ENCODE measurements around the gene FLYWCH1. TPM values are rescaled to one million over a fixed set of nuclear protein-coding genes. Genes with fewer than 3 reads are reported as not detected.

Gene FLYWCH1
- total and polyA plus RNA-seq, 9 of the 15 experiments (the other 6 are each of a cell fraction or from before 2014, with no cell fraction given): 0.18 to 33.6 (median 11.3) TPM

GRCh38 chr16:2968738-2969544 lies 57.2 kb downstream of the FLYWCH1 start, which contains the start of gene PAQR4 (continued):
- TF ChIP-seq, protein P1, sequence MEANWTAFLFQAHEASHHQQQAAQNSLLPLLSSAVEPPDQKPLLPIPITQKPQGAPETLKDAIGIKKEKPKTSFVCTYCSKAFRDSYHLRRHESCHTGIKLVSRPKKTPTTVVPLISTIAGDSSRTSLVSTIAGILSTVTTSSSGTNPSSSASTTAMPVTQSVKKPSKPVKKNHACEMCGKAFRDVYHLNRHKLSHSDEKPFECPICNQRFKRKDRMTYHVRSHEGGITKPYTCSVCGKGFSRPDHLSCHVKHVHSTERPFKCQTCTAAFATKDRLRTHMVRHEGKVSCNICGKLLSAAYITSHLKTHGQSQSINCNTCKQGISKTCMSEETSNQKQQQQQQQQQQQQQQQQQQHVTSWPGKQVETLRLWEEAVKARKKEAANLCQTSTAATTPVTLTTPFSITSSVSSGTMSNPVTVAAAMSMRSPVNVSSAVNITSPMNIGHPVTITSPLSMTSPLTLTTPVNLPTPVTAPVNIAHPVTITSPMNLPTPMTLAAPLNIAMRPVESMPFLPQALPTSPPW (CRISPR knock-in tag; IDR thresholded peaks at IDR 0.05): peak; percentile 71
- peak; percentile 77 for TF ChIP-seq CXXC5 (CRISPR knock-in tag; IDR thresholded peaks at IDR 0.05)
- 0 out of 2 replicates have a peak, but pooled peaks have one; percentile 15 for TF ChIP-seq EP300 (IDR thresholded peaks at IDR 0.05; ENCODE audit: low read length)
- peak; percentile 88; the same call in 1 of the 2 replicates for TF ChIP-seq FOXP1 (CRISPR knock-in tag; IDR thresholded peaks at IDR 0.05)
- TF ChIP-seq CCNT2 (IDR thresholded peaks at IDR 0.05; ENCODE audit: borderline replicate concordance, extremely low read depth, insufficient read length, low read depth, low read length): peak; percentile 64
- TF ChIP-seq ARID2 (IDR thresholded peaks at IDR 0.05): 0 out of 2 replicates have a peak, but pooled peaks have one; percentile 24
- peak; percentile 36; the same call in 1 of the 2 replicates for TF ChIP-seq NR1H2 (CRISPR knock-in tag; IDR thresholded peaks at IDR 0.05)
- no peak for TF ChIP-seq FUS (optimal IDR thresholded peaks at IDR 0.05; ENCODE audit: low read depth, low read length)
- peak; percentile 78; the same call in 1 of the 2 replicates for TF ChIP-seq ZBTB9 (CRISPR knock-in tag; IDR thresholded peaks at IDR 0.05)
- TF ChIP-seq ELF4 (CRISPR knock-in tag; IDR thresholded peaks at IDR 0.05): no peak
- TF ChIP-seq ZNF347 (CRISPR knock-in tag; IDR thresholded peaks at IDR 0.05; ENCODE audit: low read depth): no peak
- no peak for TF ChIP-seq RAD51 (IDR thresholded peaks at IDR 0.05; ENCODE audit: borderline replicate concordance, low read depth)
- peak; percentile 11; the same call in 1 of the 2 replicates for TF ChIP-seq TCF7 (IDR thresholded peaks at IDR 0.05; ENCODE audit: borderline replicate concordance)
- peak; percentile 98 for TF ChIP-seq ETV1 (tag; conservative IDR thresholded peaks at IDR 0.05; ENCODE audit: low read depth)
- no peak for TF ChIP-seq SNRNP70 (optimal IDR thresholded peaks at IDR 0.05; ENCODE audit: low read depth, low read length)
- TF ChIP-seq BDP1 (IDR thresholded peaks at IDR 0.05; ENCODE audit: insufficient read depth, insufficient read length): no peak
- peak; percentile 64; the same call in 1 of the 2 replicates for TF ChIP-seq CBFB (CRISPR knock-in tag; IDR thresholded peaks at IDR 0.05)
- TF ChIP-seq, protein P2, sequence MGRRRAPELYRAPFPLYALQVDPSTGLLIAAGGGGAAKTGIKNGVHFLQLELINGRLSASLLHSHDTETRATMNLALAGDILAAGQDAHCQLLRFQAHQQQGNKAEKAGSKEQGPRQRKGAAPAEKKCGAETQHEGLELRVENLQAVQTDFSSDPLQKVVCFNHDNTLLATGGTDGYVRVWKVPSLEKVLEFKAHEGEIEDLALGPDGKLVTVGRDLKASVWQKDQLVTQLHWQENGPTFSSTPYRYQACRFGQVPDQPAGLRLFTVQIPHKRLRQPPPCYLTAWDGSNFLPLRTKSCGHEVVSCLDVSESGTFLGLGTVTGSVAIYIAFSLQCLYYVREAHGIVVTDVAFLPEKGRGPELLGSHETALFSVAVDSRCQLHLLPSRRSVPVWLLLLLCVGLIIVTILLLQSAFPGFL (CRISPR knock-in tag; IDR thresholded peaks at IDR 0.05): 0 out of 2 replicates have a peak, but pooled peaks have one; percentile 27
- no peak for TF ChIP-seq ZNF695 (CRISPR knock-in tag; IDR thresholded peaks at IDR 0.05)
- no peak for TF ChIP-seq FOXK2 (conservative IDR thresholded peaks at IDR 0.05 in 1 of 2, IDR thresholded peaks at IDR 0.05 in 1 of 2; ENCODE audit: low read depth in 2 of 2)
- TF ChIP-seq NRF1 (conservative IDR thresholded peaks at IDR 0.05 in 1 of 2, IDR thresholded peaks at IDR 0.05 in 1 of 2): peak; percentile 78 to 86
- TF ChIP-seq PHF21A (IDR thresholded peaks at IDR 0.05; ENCODE audit: borderline replicate concordance, low read depth): no peak
- no peak for TF ChIP-seq SRSF1 (IDR thresholded peaks at IDR 0.05; ENCODE audit: low read depth, low read length)
- no peak for TF ChIP-seq ZBTB8A (IDR thresholded peaks at IDR 0.05; ENCODE audit: partially characterized antibody)
- no peak for TF ChIP-seq SMC3 (conservative IDR thresholded peaks at IDR 0.05; ENCODE audit: insufficient read depth, low read depth, low read length)

Data from K562 (cell line).